Smooth muscle cell (in vitro differentiated cells): Measurements from ENCODE around the gene KCNG1. TPM values are rescaled to one million over a fixed set of nuclear protein-coding genes. Genes with fewer than 3 reads are reported as not detected.

Source experiments
- DNase-seq: peaks from one replicate; lab custom pipeline; 2025; ENCODE audit not compliant: unreplicated experiment; lab: John Stamatoyannopoulos, UW
- H2AFZ ChIP-seq: fragments of 200-600 bp; sonication (generic); 2 replicates; pipeline ENCODE4 v1.6.0; 2016; ENCODE audit warnings: antibody characterized with exemption, low read depth, mild to moderate bottlenecking
- H3F3A ChIP-seq: fragments of 200-600 bp; sonication (generic); 2 replicates; pipeline ENCODE4 v1.6.0; 2017; ENCODE audit warnings: antibody characterized with exemption, low read depth
- H3K27ac ChIP-seq: fragments of 200-600 bp; sonication (generic); 2 replicates; pipeline ENCODE4 v1.5.1; 2016; ENCODE audit warnings: low read depth, mild to moderate bottlenecking
- H3K27me3 ChIP-seq: fragments of 200-600 bp; sonication (generic); 2 replicates; pipeline ENCODE4 v1.6.1; 2016; ENCODE audit warnings: low read depth, mild to moderate bottlenecking
- H3K36me3 ChIP-seq: fragments of 200-600 bp; sonication (generic); 2 replicates; pipeline ENCODE4 v1.5.1; 2016; ENCODE audit warnings: low read depth
- H3K4me1 ChIP-seq: fragments of 200-600 bp; sonication (generic); 2 replicates; pipeline ENCODE4 v1.5.1; 2016; ENCODE audit warnings: low read depth
- H3K4me2 ChIP-seq: fragments of 200-600 bp; sonication (generic); 2 replicates; pipeline ENCODE4 v1.6.0; 2016; ENCODE audit warnings: mild to moderate bottlenecking
- H3K4me3 ChIP-seq: fragments of 200-600 bp; sonication (generic); 2 replicates; pipeline ENCODE4 v1.5.1; 2016; ENCODE audit warnings: mild to moderate bottlenecking
- H3K79me2 ChIP-seq: fragments of 200-600 bp; sonication (generic); 2 replicates; pipeline ENCODE4 v1.6.0; 2016; ENCODE audit warnings: low read depth, mild to moderate bottlenecking
- H3K9ac ChIP-seq: fragments of 200-600 bp; sonication (generic); 2 replicates; pipeline ENCODE4 v1.6.0; 2016; ENCODE audit warnings: low read depth
- H3K9me3 ChIP-seq: fragments of 200-600 bp; sonication (generic); replicated peaks from 2 replicates; pipeline ENCODE4 v1.5.1; 2016; ENCODE audit warnings: low read depth
- H4K20me1 ChIP-seq: fragments of 200-600 bp; sonication (generic); 2 replicates; pipeline ENCODE4 v1.6.0; 2016; ENCODE audit warnings: low read depth
- CTCF ChIP-seq: fragments of 200-600 bp; sonication (generic); IDR thresholded peaks from 2 replicates; pipeline ENCODE4 v1.5.1; 2017; ENCODE audit warnings: borderline replicate concordance, mild to moderate bottlenecking, antibody characterized with exemption; ENCODE audit not compliant: insufficient read depth, poor library complexity, severe bottlenecking
- WGBS: methylation state at CpG from one replicate; pipeline ENCODE4 v1.1.7; 2016; ENCODE audit warnings: low lambda C conversion rate; 5-methylcytosine and 5-hydroxymethylcytosine counted together
- polyA plus RNA-seq: library from polyadenylated mRNA; unstranded; fragments of >200 nt; fragmentation: Nextera tagmentation; extraction: Ambion mirVana; gene quantifications from 2 replicates; pipeline ENCODE4 v1.2.1, GENCODE V29; 2016
- total RNA-seq: library from RNA; depleted of rRNA; stranded (reverse); fragments of >200 nt; gene quantifications from 2 replicates; pipeline ENCODE4 v1.2.3, GENCODE V29; 2014

KCNG1 gene
- total and polyA plus RNA-seq, 2 experiments from 2014 or later, result 51.2 to 54.1 TPM

- H3K9me3 ChIP-seq, result no peaks in the 10 kb centered on the region
- no peaks in the 10 kb centered on the region for H3K27me3 ChIP-seq
- 86% methylated on average over 4 of the region's 4 CpGs for WGBS
- H3K27ac ChIP-seq, result no peak overlapping the region
- H3K36me3 ChIP-seq, result no peaks in the 10 kb centered on the region
- H4K20me1 ChIP-seq, result no peaks in the 10 kb centered on the region
- no peak overlapping the region for H3K4me2 ChIP-seq
- no peak for TF ChIP-seq CTCF
- H3K9ac ChIP-seq, result no peak overlapping the region
- H3K79me2 ChIP-seq, result no peaks in the 10 kb centered on the region
- H3F3A ChIP-seq, result no peaks in the 10 kb centered on the region
- H3K4me3 ChIP-seq, result no peak overlapping the region
- DNase-seq, result no peak
- H3K4me1 ChIP-seq, result no peaks in the 10 kb centered on the region
- no peak overlapping the region for H2AFZ ChIP-seq
Observed at GRCh38 chr20:51065615-51066014, 42.7 kb upstream of the KCNG1 start.

GRCh38 chr20:51064137-51064536 lies 41.2 kb upstream of the KCNG1 start:
- H3F3A ChIP-seq, result no peaks in the 10 kb centered on the region
- no peak for DNase-seq
- H3K4me3 ChIP-seq, result no peak overlapping the region
- 86% methylated on average over 5 of the region's 5 CpGs for WGBS
- H3K9ac ChIP-seq, result no peak overlapping the region
- H3K79me2 ChIP-seq, result no peaks in the 10 kb centered on the region
- H3K27me3 ChIP-seq, result no peaks in the 10 kb centered on the region
- H3K36me3 ChIP-seq, result no peaks in the 10 kb centered on the region
- no peak overlapping the region for H3K4me2 ChIP-seq
- TF ChIP-seq CTCF, result no peak
- no peaks in the 10 kb centered on the region for H3K4me1 ChIP-seq
- no peaks in the 10 kb centered on the region for H3K9me3 ChIP-seq
- no peak overlapping the region for H2AFZ ChIP-seq
- H3K27ac ChIP-seq, result no peak overlapping the region
- no peaks in the 10 kb centered on the region for H4K20me1 ChIP-seq

- Histone ChIP-seq H3K79me2 (no peaks in the 10 kb centered on the region), H3K4me1 (peaks cover 5% of the 10 kb centered on the region), H3K9me3 (no peaks in the 10 kb centered on the region), H3K27ac (no peak overlapping the region), H3K9ac (no peak overlapping the region), H3K36me3 (no peaks in the 10 kb centered on the region), H3F3A (no peaks in the 10 kb centered on the region), H4K20me1 (no peaks in the 10 kb centered on the region), H2AFZ (no peak overlapping the region), H3K4me3 (no peak overlapping the region), H3K4me2 (no peak overlapping the region), H3K27me3 (no peaks in the 10 kb centered on the region)
- TF ChIP-seq CTCF, result no peak
- WGBS, result 70% methylated on average over 7 of the region's 7 CpGs
- no peak for DNase-seq
Observed at GRCh38 chr20:51062065-51062464, 39.2 kb upstream of the KCNG1 start.

GRCh38 chr20:51061418-51062045 lies 38.6 kb upstream of the KCNG1 start:
- Histone ChIP-seq H3K79me2 (no peaks in the 10 kb centered on the region), H3K9me3 (no peaks in the 10 kb centered on the region), H3K27ac (no peak overlapping the region), H3K4me2 (no peak overlapping the region), H2AFZ (no peak overlapping the region), H3K27me3 (no peaks in the 10 kb centered on the region), H3K4me1 (peaks cover 5% of the 10 kb centered on the region), H3F3A (no peaks in the 10 kb centered on the region), H3K4me3 (no peak overlapping the region), H4K20me1 (no peaks in the 10 kb centered on the region), H3K9ac (no peak overlapping the region), H3K36me3 (no peaks in the 10 kb centered on the region)
- no peak for TF ChIP-seq CTCF
- no peak for DNase-seq
- 83% methylated on average over 5 of the region's 5 CpGs for WGBS
